ENCODE measurements around the gene TXN2. TPM values are rescaled to one million over a fixed set of nuclear protein-coding genes. Genes with fewer than 3 reads are reported as not detected.
"Not testable (repeated sequence)": the region's sequence is repeated elsewhere in the genome, so short reads cannot be mapped to it uniquely, and the experiment has no call there.

TXN2 gene
- total RNA-seq, 2 experiments from 2014 or later, result 26.4 to 26.5 TPM

DNA sequence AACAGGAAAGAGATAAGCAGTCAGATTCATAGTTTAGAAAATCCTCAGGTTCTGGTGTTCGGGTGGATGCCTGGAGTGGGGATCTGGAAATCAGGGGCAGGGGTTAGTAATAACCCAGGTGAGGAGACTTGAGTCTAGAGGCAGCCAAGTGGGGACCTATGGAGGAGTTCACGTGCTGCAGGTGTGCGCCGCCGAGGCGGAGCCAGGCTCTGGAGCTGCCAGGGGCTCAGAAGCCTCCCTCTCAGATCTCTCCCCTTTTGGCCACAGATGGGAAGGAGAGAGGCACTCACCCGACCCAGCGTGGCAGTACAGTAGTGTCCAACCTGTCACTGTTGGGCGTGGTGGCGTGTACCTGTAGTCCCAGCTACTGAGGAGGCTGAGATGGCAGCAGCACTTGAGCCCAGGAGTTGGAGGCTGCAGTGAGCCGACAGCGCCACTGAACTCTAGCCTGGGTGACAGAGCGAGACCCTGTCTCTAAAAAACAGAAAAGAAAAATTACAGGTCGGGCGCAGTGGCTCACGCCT is 27.5 kb downstream of the TXN2 start:
- H3K4me1 Mint-ChIP-seq (ENCODE audit: low read depth), result peaks cover 49% of the 10 kb centered on the region
- POLR2A ChIA-PET, result interaction anchor here (1.6 to 2.4 kb wide), 4 partner anchors 44 to 122 kb away, joined by 5 to 18 read pairs (median 8); partner anchors contain the start of gene MYH9
- peak overlapping the region; percentile 93 for H3K27ac Mint-ChIP-seq
- peak overlapping the region; percentile 76 for H3K4me3 ChIP-seq (ENCODE audit: low read length)
- no peaks in the 10 kb centered on the region for H3K36me3 Mint-ChIP-seq (ENCODE audit: low read depth)
- CTCF ChIA-PET, result interaction anchor here (1.5 to 2.2 kb wide), 3 partner anchors 17 to 153 kb away, joined by 5 to 11 read pairs (median 9); no protein-coding TSS in a partner anchor
- H3K9me3 ChIP-seq (ENCODE audit: control insufficient read depth in 1 of 2, insufficient read depth in 1 of 2, low read length in 2 of 2), result no peaks in the 10 kb centered on the region
- H3K9me3 Mint-ChIP-seq, result no peaks in the 10 kb centered on the region
- H3K4me1 ChIP-seq (ENCODE audit: insufficient read depth, low read length), result peaks cover 72% of the 10 kb centered on the region
- ATAC-seq (ENCODE audit: poor library complexity) (no peak), DNase-seq (no peak)
- H3K36me3 ChIP-seq (ENCODE audit: insufficient read depth, low read length), result no peaks in the 10 kb centered on the region
- peak overlapping the region; percentile 84 for H3K4me3 Mint-ChIP-seq
- intact Hi-C loops (cut with DNase I, micrococcal nuclease), result loop anchor here (2.0 to 5.0 kb wide), 3 partner anchors 47 to 122 kb away; no protein-coding TSS in a partner anchor
- H3K27me3 Mint-ChIP-seq, result no peaks in the 10 kb centered on the region
- peak overlapping the region in 1 of 2 donors; percentile 92 for H3K27ac ChIP-seq (ENCODE audit: low read depth in 1 of 2, low read length in 2 of 2)
- H3K27me3 ChIP-seq (ENCODE audit: control insufficient read depth in 1 of 2, insufficient read depth in 2 of 2, low read length in 2 of 2), result no peaks in the 10 kb centered on the region
- TF ChIP-seq, protein P1, sequence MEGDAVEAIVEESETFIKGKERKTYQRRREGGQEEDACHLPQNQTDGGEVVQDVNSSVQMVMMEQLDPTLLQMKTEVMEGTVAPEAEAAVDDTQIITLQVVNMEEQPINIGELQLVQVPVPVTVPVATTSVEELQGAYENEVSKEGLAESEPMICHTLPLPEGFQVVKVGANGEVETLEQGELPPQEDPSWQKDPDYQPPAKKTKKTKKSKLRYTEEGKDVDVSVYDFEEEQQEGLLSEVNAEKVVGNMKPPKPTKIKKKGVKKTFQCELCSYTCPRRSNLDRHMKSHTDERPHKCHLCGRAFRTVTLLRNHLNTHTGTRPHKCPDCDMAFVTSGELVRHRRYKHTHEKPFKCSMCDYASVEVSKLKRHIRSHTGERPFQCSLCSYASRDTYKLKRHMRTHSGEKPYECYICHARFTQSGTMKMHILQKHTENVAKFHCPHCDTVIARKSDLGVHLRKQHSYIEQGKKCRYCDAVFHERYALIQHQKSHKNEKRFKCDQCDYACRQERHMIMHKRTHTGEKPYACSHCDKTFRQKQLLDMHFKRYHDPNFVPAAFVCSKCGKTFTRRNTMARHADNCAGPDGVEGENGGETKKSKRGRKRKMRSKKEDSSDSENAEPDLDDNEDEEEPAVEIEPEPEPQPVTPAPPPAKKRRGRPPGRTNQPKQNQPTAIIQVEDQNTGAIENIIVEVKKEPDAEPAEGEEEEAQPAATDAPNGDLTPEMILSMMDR (IDR thresholded peaks at IDR 0.05), result no peak

- POLR2A ChIA-PET, result interaction anchor here (1.6 to 1.8 kb wide), 2 partner anchors 17 to 122 kb away, joined by 5 to 9 read pairs; no protein-coding TSS in a partner anchor
- H3K4me3 ChIP-seq (ENCODE audit: low read length); H3K36me3 Mint-ChIP-seq (ENCODE audit: low read depth); ATAC-seq (ENCODE audit: poor library complexity); H3K9me3 ChIP-seq (ENCODE audit: control insufficient read depth in 1 of 2, insufficient read depth in 1 of 2, low read length in 2 of 2); H3K27me3 ChIP-seq (ENCODE audit: control insufficient read depth in 1 of 2, insufficient read depth in 2 of 2, low read length in 2 of 2); H3K27me3 Mint-ChIP-seq; H3K36me3 ChIP-seq (ENCODE audit: insufficient read depth, low read length); H3K9me3 Mint-ChIP-seq: not testable (repeated sequence)
- H3K4me3 Mint-ChIP-seq, result peak overlapping the region; percentile 65
- H3K27ac Mint-ChIP-seq, result peak overlapping the region; percentile 93
- H3K4me1 Mint-ChIP-seq (ENCODE audit: low read depth), result peaks cover 55% of the 10 kb centered on the region
- CTCF ChIA-PET, result interaction anchor here (1.4 kb wide), 1 partner anchor 17 kb away, joined by 6 read pairs; no protein-coding TSS in a partner anchor
- Histone ChIP-seq H3K27ac (ENCODE audit: low read depth in 1 of 2, low read length in 2 of 2) (peak overlapping the region in 1 of 2 donors; percentile 46), H3K4me1 (ENCODE audit: insufficient read depth, low read length) (peaks cover 80% of the 10 kb centered on the region)
- DNase-seq, result peak in 1 of 14 experiments; percentile 45
- intact Hi-C loops (cut with DNase I, micrococcal nuclease), result loop anchor here in 1 of 2 experiments (5.0 kb wide), 2 partner anchors 46 to 121 kb away; no protein-coding TSS in a partner anchor
Observed at GRCh38 chr22:36452978-36453607, 28.3 kb downstream of the TXN2 start.

- Histone ChIP-seq H3K4me1 (ENCODE audit: insufficient read depth, low read length) (peaks cover 85% of the 10 kb centered on the region), H3K9me3 (ENCODE audit: control insufficient read depth in 1 of 2, insufficient read depth in 1 of 2, low read length in 2 of 2) (no peaks in the 10 kb centered on the region), H3K4me3 (ENCODE audit: low read length) (no peak overlapping the region), H3K36me3 (ENCODE audit: insufficient read depth, low read length) (no peaks in the 10 kb centered on the region), H3K27me3 (ENCODE audit: control insufficient read depth in 1 of 2, insufficient read depth in 2 of 2, low read length in 2 of 2) (no peaks in the 10 kb centered on the region), H3K27ac (ENCODE audit: low read depth in 1 of 2, low read length in 2 of 2) (peak overlapping the region; percentile 46 to 80)
- Mint-ChIP-seq H3K4me3 (peak overlapping the region; percentile 65), H3K27ac (peak overlapping the region; percentile 93), H3K9me3 (no peaks in the 10 kb centered on the region), H3K36me3 (ENCODE audit: low read depth) (no peaks in the 10 kb centered on the region), H3K4me1 (ENCODE audit: low read depth) (peaks cover 59% of the 10 kb centered on the region), H3K27me3 (no peaks in the 10 kb centered on the region)
- ChIA-PET CTCF (interaction anchor here (0.7 to 1.7 kb wide), 8 partner anchors 13 to 117 kb away, joined by 3 to 6 read pairs (median 4); partner anchors contain the start of gene MYH9), POLR2A (interaction anchor here (0.6 to 1.8 kb wide), 22 partner anchors 9 to 214 kb away, joined by 3 to 29 read pairs (median 6); partner anchors contain the start of genes APOL2, MYH9 and TXN2)
- intact Hi-C loops (cut with DNase I, micrococcal nuclease), result loop anchor here in 1 of 2 experiments (5.0 kb wide), 2 partner anchors 45 to 120 kb away; no protein-coding TSS in a partner anchor
- TF ChIP-seq, protein P1 (IDR thresholded peaks at IDR 0.05), result no peak
- DNase-seq (peak in 2 of 14 experiments; percentile 45 to 54), ATAC-seq (ENCODE audit: poor library complexity) (peak; percentile 6)
Observed at GRCh38 chr22:36452250-36452977, 29.0 kb downstream of the TXN2 start.

GRCh38 chr22:36450923-36451322 is 30.5 kb downstream of the TXN2 start:
- H3K9me3 Mint-ChIP-seq; H3K4me3 ChIP-seq (ENCODE audit: low read length); H3K36me3 Mint-ChIP-seq (ENCODE audit: low read depth); H3K27me3 Mint-ChIP-seq; H3K36me3 ChIP-seq (ENCODE audit: insufficient read depth, low read length); H3K4me3 Mint-ChIP-seq; ATAC-seq (ENCODE audit: poor library complexity); H3K27me3 ChIP-seq (ENCODE audit: control insufficient read depth in 1 of 2, insufficient read depth in 2 of 2, low read length in 2 of 2); H3K9me3 ChIP-seq (ENCODE audit: control insufficient read depth in 1 of 2, insufficient read depth in 1 of 2, low read length in 2 of 2): not testable (repeated sequence)
- Histone ChIP-seq H3K4me1 (ENCODE audit: insufficient read depth, low read length) (peaks cover 89% of the 10 kb centered on the region), H3K27ac (ENCODE audit: low read depth in 1 of 2, low read length in 2 of 2) (peak overlapping the region; percentile 46 to 80)
- H3K4me1 Mint-ChIP-seq (ENCODE audit: low read depth), result peaks cover 54% of the 10 kb centered on the region
- DNase-seq, result peak in 1 of 14 experiments; percentile 20
- H3K27ac Mint-ChIP-seq, result peak overlapping the region; percentile 93
- ChIA-PET CTCF (interaction anchor here (1.7 kb wide), 1 partner anchor 85 kb away, joined by 5 read pairs; no protein-coding TSS in a partner anchor), POLR2A (interaction anchor here (1.0 to 1.7 kb wide), 8 partner anchors 8 to 114 kb away, joined by 4 to 12 read pairs (median 5); no protein-coding TSS in a partner anchor)
- intact Hi-C loops (cut with DNase I, micrococcal nuclease), result loop anchor here (1.0 to 5.0 kb wide), 7 partner anchors 16 to 120 kb away; no protein-coding TSS in a partner anchor

Data from CD4-positive, alpha-beta T cell (primary cell).